Esophagus squamous epithelium (tissue), 4 donors: ENCODE measurements around the gene RIOK3.

Experiments
- POLR2A ChIP-seq, 4 donors: fragments of 450-650 bp; IDR thresholded peaks; one replicate each; pipeline ENCODE4 v1.6.1; 2017; ENCODE audit warnings: antibody characterized with exemption in 4 of 4, mild to moderate bottlenecking in 4 of 4, moderate library complexity in 3 of 4
- TF ChIP-seq, protein P1 (sequence below), 6 experiments: fragments of 450-650 bp in 4 of 6; fragments of 200-600 bp in 2 of 6; sonication (generic) in 2 of 6; IDR thresholded peaks; one replicate each; pipeline ENCODE4 v1.5.1; 2016 to 2019; ENCODE audit warnings: antibody characterized with exemption in 6 of 6, mild to moderate bottlenecking in 4 of 6, moderate library complexity in 4 of 6

DNA sequence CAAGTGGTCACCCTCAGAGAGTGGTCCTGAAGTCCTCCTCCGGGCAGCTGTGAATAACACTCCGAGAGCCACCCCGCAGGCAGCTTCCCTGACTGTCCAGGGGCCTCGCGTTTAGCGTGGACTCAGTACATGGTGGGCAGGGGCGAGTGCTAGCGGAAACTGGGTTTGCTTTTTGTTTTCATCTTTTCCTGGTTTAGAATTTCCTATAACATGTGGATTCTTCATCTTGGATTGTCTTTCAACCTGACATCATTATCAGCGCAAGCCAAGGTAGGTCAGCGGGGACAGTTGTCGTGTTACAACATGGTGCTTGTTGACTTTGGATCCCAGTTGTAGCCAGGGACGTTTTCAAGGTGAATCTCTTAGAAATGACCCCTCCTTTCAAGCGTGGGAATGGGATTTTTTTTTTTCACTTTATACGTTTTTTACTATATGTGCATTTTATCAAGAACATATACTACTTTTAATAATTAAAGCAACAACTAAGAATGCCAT, 71.2 kb downstream of the RIOK3 start:
- TF ChIP-seq, protein P1, sequence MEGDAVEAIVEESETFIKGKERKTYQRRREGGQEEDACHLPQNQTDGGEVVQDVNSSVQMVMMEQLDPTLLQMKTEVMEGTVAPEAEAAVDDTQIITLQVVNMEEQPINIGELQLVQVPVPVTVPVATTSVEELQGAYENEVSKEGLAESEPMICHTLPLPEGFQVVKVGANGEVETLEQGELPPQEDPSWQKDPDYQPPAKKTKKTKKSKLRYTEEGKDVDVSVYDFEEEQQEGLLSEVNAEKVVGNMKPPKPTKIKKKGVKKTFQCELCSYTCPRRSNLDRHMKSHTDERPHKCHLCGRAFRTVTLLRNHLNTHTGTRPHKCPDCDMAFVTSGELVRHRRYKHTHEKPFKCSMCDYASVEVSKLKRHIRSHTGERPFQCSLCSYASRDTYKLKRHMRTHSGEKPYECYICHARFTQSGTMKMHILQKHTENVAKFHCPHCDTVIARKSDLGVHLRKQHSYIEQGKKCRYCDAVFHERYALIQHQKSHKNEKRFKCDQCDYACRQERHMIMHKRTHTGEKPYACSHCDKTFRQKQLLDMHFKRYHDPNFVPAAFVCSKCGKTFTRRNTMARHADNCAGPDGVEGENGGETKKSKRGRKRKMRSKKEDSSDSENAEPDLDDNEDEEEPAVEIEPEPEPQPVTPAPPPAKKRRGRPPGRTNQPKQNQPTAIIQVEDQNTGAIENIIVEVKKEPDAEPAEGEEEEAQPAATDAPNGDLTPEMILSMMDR (IDR thresholded peaks at IDR 0.05) = no peak
- no peak for TF ChIP-seq POLR2A (IDR thresholded peaks at IDR 0.05)
